ENCODE measurements around the gene PISD. TPM values are rescaled to one million over a fixed set of nuclear protein-coding genes. Genes with fewer than 3 reads are reported as not detected.

Gene PISD
- total RNA-seq, 2 donors from 2014 or later: 66.6 to 87.0 TPM

DNA sequence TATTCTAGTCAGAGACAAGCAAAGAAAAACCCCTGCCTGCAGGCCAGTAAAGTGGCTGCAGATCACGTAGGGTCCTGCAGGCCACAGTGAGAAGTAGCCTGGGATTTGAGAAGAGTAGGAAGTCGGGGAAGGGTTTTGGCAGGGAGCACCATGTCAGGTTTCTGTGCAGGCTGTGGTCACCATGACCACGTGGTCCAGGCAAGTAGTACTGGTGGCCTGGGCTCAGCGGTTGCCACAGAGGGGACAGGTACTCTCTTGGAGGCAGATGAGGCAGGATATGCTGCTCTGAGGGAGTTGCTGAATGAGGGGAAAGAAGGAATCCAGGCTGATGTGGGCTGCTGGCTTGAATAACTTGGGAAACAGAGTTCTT lies 46.5 kb downstream of the PISD start:
- ATAC-seq (peak in 1 of 2 donors; percentile 25), DNase-seq (ENCODE audit: low spot score) (peak; percentile 56)
- Mint-ChIP-seq H3K4me3 (peak overlapping the region; percentile 50), H3K4me1 (ENCODE audit: low read depth in 2 of 2) (peaks cover 13 to 29% of the 10 kb centered on the region in 2 donors), H3K36me3 (peaks cover 7% of the 10 kb centered on the region), H3K27ac (peak overlapping the region; percentile 78 to 89), H3K27me3 (no peaks in the 10 kb centered on the region), H3K9me3 (no peaks in the 10 kb centered on the region)

DNA sequence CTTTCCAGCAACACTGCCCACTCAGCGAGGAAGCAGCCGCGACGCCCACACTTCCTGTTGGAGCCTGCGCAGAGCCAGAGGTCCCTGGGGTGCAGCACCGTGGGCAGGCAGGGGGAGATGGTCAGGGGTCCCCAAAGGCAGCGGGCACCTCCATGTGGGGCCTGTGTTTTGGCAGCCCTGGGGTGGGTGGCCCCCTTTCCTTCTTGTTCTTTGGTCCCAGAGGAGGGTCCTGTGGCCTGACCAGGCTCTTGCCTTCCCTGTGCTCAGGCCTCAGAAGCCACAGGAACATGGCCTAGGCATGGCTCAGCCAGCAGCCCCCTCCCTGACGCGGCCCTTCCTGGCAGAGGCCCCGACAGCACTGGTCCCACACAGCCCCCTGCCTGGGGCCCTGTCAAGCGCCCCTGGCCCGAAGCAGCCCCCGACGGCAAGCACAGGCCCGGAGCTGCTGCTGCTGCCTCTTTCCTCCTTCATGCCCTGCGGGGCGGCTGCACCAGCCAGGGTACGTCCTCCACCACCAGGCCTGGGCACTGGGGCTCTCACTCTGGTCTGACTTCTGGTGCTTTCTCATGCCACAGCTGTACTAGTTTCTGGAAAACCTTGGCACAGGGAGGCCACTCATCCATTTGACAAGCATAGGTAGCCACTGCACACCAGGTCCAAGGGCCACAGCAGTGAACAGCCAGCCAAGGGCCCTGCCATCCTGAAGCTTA lies 47.1 kb downstream of the PISD start:
- Mint-ChIP-seq H3K9me3 (no peaks in the 10 kb centered on the region), H3K4me1 (ENCODE audit: low read depth in 2 of 2) (peaks cover 13 to 26% of the 10 kb centered on the region in 2 donors), H3K27ac (peak overlapping the region; percentile 78 to 89), H3K4me3 (peak overlapping the region; percentile 50), H3K36me3 (peaks cover 7% of the 10 kb centered on the region), H3K27me3 (no peaks in the 10 kb centered on the region)
- peak; percentile 61 for DNase-seq (ENCODE audit: low spot score)
- no peak for ATAC-seq

DNA sequence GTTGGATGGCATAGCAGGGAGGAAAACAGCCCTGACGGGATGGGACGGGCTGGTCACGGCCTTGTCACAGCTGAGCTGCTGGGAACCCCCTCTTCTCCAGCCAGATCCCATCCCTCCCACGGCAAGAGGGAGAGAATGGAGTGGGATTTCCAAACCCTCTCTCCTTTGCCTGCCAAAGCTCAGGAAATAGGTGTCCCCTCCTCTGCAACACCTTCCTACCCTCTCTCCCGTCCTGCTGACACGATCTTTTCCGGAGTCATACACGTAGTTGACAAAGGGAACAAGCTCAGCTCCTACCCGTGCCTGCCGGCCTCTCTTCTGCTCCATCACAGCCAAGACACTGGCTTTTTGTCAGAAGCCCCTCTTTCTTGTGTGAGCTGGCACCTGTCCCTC lies 48.1 kb downstream of the PISD start:
- Mint-ChIP-seq H3K9me3 (no peaks in the 10 kb centered on the region), H3K4me3 (no peak overlapping the region), H3K27ac (peak overlapping the region; percentile 78 to 89), H3K27me3 (no peaks in the 10 kb centered on the region), H3K36me3 (peaks cover under 1% of the 10 kb centered on the region), H3K4me1 (ENCODE audit: low read depth in 2 of 2) (peaks cover 13 to 26% of the 10 kb centered on the region in 2 donors)
- DNase-seq (ENCODE audit: low spot score): no peak
- no peak for ATAC-seq

GRCh38 chr22:31613286-31613903 lies 48.6 kb downstream of the PISD start:
- Mint-ChIP-seq H3K36me3 (no peaks in the 10 kb centered on the region), H3K9me3 (no peaks in the 10 kb centered on the region), H3K27ac (peak overlapping the region in 1 of 2 donors; percentile 89), H3K4me1 (ENCODE audit: low read depth in 2 of 2) (peaks cover 13 to 26% of the 10 kb centered on the region in 2 donors), H3K4me3 (no peak overlapping the region), H3K27me3 (no peaks in the 10 kb centered on the region)
- DNase-seq (ENCODE audit: low spot score) (no peak), ATAC-seq (no peak)

DNA sequence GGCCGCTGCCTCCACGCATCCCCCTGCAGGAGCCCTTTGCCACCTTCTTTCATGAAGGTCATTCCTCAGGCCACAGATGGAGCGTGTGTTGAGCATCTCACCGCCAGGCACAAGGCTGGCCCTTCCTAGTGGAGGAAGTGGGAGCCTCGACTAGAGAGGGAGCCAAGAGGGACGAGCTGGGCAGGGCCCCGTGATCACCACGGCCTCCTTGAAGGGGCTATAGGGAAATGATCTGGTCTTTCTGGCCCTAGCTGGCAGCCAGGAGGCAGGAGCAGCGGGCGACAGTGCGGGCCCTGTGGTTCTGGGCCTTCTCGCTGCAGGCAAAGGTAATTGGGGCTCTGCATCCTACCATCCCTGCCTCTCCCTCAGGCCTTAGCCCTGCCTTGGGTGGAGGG lies 49.1 kb downstream of the PISD start:
- Mint-ChIP-seq H3K9me3 (no peaks in the 10 kb centered on the region), H3K4me1 (ENCODE audit: low read depth in 2 of 2) (peaks cover 13 to 26% of the 10 kb centered on the region in 2 donors), H3K4me3 (no peak overlapping the region), H3K27ac (peak overlapping the region in 1 of 2 donors; percentile 58), H3K36me3 (no peaks in the 10 kb centered on the region), H3K27me3 (no peaks in the 10 kb centered on the region)
- DNase-seq (ENCODE audit: low spot score) (no peak), ATAC-seq (no peak)

DNA sequence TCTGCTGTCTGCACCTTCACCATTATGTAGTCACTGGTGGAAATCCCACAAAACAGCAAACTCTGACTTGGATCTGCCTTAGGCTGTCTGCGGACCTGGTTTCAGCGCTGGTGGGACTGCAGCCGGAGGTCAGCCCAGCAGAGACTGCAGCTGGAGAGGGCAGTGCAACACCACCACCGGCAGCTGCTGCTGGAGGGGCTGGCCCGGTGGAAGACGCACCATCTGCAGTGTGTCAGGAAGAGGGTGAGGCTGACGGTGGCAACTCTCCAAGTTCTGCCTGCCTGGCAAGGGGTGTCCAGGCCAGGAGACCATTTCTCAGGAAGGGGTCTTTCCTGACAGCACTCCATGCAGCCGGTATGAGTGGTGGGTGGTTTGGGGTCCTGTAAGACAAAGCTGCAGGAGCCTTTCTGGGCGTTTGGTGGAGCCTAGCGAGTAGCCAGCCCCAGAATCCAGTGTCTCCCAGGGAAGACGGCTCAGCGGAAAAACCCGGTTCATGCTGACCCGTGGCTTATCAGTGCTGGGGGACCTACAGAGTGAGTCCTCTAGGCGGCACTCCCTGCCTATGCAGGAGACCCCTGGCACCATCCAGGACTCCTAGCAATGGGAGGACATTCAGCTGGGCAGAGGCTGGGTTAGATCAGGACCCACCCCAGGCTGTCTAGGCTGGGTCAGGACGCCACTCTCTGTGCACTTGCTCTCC lies 50.8 kb downstream of the PISD start:
- H3K27me3 Mint-ChIP-seq: no peaks in the 10 kb centered on the region
- ATAC-seq: no peak
- H3K27ac Mint-ChIP-seq: peak overlapping the region in 1 of 2 donors; percentile 58
- DNase-seq (ENCODE audit: low spot score): no peak
- H3K4me1 Mint-ChIP-seq (ENCODE audit: low read depth in 2 of 2): peaks cover 12 to 21% of the 10 kb centered on the region in 2 donors
- no peaks in the 10 kb centered on the region for H3K36me3 Mint-ChIP-seq
- no peaks in the 10 kb centered on the region for H3K9me3 Mint-ChIP-seq
- no peak overlapping the region for H3K4me3 Mint-ChIP-seq

DNA sequence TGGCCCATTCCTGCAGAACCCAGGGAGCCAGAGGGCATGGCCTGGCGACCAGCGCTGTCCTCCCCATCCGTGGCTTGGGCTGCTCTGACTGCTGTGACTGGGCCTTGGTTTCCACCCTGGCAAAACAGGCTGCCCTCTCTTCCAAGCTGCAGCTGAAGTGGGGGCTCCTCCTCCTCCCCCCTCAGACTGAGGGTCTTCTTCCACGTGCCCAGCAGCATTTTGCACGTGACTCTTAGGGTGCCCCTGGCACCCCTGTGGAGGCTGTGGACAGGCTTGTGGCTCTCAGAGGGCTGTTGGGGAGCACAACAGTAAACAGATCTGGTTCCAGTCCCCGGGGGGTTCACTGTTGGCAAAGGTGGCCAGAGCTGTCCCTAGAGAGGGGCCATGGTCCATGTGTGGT lies 51.4 kb downstream of the PISD start:
- H3K36me3 Mint-ChIP-seq: no peaks in the 10 kb centered on the region

DNA sequence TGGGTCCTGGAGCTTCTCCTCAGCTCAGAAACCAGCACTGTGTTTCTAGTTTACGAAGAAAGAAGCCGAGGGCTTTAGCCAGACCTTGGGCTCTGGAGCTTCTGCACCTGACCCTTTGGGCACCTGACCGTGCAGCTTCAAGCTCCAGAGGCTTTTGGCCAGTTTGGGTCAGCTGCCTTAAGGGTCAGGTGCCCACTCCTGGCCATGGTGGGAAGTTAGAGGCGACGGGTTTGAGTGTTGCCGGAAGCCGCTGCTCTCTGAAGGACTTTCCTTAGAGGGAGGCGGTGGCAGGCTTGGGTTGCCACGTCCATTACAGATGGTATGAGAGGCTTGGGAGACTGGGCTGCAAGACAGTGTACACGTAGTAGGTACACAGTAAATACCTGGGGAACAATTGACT lies 52.3 kb downstream of the PISD start:
- Mint-ChIP-seq H3K4me1 (ENCODE audit: low read depth in 2 of 2) (peaks cover 4 to 8% of the 10 kb centered on the region in 2 donors), H3K9me3 (no peaks in the 10 kb centered on the region), H3K27me3 (no peaks in the 10 kb centered on the region), H3K4me3 (no peak overlapping the region), H3K27ac (no peak overlapping the region), H3K36me3 (no peaks in the 10 kb centered on the region)
- ATAC-seq: no peak
- no peak for DNase-seq (ENCODE audit: low spot score)

More for the DNA sequence above, 51.4 kb downstream of the PISD start:
- H3K27me3 Mint-ChIP-seq: no peaks in the 10 kb centered on the region
- H3K9me3 Mint-ChIP-seq: no peaks in the 10 kb centered on the region
- no peak for DNase-seq (ENCODE audit: low spot score)
- H3K4me3 Mint-ChIP-seq: no peak overlapping the region
- H3K4me1 Mint-ChIP-seq (ENCODE audit: low read depth in 2 of 2): peaks cover 6 to 15% of the 10 kb centered on the region in 2 donors
- no peak for ATAC-seq
- no peak overlapping the region for H3K27ac Mint-ChIP-seq

- Mint-ChIP-seq H3K27me3 (no peaks in the 10 kb centered on the region), H3K36me3 (no peaks in the 10 kb centered on the region), H3K4me1 (ENCODE audit: low read depth in 2 of 2) (peaks cover 0 to 4% of the 10 kb centered on the region in 2 donors), H3K27ac (peak overlapping the region in 1 of 2 donors; percentile 21), H3K4me3 (no peak overlapping the region), H3K9me3 (no peaks in the 10 kb centered on the region)
- DNase-seq (ENCODE audit: low spot score) (no peak), ATAC-seq (no peak)
These were observed 54.3 kb downstream of the PISD start for GRCh38 chr22:31607696-31608095.

GRCh38 chr22:31605851-31606585 lies 56.0 kb downstream of the PISD start:
- no peaks in the 10 kb centered on the region for H3K27me3 Mint-ChIP-seq
- peaks cover 0 to 4% of the 10 kb centered on the region in 2 donors for H3K4me1 Mint-ChIP-seq (ENCODE audit: low read depth in 2 of 2)
- ATAC-seq (no peak), DNase-seq (ENCODE audit: low spot score) (no peak)
- no peaks in the 10 kb centered on the region for H3K36me3 Mint-ChIP-seq
- no peaks in the 10 kb centered on the region for H3K9me3 Mint-ChIP-seq
- H3K27ac Mint-ChIP-seq: peak overlapping the region in 1 of 2 donors; percentile 1
- H3K4me3 Mint-ChIP-seq: no peak overlapping the region

DNA sequence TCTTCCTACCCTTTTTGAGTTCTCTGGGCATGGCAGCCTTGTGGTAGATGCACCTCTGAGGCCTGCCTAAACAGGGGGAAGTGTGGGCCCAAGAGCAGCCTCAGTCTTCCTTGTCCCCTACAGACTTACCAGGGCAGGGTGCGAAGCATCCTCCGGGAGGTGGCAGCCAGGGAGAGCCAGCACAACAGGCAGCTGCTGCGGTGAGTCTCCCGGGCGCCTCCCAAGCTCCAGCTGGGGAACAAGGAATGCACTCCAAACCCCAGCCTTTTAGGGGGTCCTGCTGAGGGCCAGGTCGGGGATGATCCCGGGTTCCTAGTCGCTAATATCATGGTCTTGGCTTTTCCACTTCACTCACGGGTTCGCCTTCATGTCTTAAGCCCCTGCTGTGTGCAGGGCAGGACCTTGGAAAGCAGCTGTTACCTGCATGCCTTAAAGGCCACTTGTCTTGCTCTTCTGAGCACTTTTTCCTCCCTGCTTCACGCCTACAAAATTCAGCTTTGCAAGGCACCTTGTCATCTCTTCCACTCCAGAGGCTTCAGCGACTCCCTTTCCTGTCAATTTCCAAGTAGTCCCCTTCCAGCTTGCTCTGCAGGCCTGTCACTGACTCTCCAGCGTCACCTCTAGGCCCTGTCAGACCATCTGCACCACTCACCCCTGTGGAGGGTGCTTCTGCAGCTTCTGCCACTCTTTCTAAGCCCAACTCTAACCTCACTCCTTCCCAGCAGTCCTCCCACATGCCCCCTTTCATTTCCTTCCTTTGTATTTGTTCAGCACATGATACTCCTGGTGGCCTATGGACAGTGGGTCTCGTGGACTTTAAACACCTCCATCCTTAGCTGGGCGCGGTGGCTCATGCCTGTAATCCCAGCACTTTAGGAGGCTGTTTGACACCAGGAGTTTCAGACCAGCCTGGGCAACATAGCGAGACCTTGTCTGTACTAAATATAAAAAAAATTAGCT lies 57.0 kb downstream of the PISD start:
- H3K27me3 Mint-ChIP-seq: no peaks in the 10 kb centered on the region
- no peak for ATAC-seq
- H3K36me3 Mint-ChIP-seq: peaks cover 4% of the 10 kb centered on the region

DNA sequence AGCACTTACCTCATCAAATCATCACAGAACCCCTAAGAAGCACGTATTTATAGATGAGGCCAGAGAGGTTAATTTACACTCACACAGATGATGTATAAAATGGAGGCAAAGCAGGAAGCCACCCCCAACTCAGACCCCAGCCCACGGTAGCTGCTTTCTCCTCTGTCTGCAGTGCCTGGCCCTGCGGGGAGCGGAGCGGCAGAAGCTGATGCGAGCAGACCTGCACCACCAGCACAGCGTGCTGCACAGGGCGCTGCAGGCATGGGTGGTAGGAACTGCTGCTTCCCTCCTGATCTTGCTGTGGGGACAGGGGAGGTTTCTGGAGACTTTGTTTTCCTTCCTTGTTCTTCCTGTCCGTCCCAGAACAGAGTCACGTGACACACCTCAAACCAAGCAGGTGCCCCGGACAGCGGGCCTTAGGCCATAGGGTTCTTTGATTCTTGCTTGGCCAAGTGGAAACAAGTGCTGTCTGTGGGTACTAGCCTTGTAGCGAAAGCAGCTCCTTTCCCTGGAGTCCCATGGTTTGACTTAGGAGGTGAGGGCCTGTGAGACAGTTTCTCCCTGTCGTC lies 57.8 kb downstream of the PISD start:
- ATAC-seq: no peak
- Mint-ChIP-seq H3K36me3 (peaks cover 4% of the 10 kb centered on the region), H3K4me1 (ENCODE audit: low read depth in 2 of 2) (peaks cover 4 to 6% of the 10 kb centered on the region in 2 donors), H3K4me3 (no peak overlapping the region), H3K27ac (no peak overlapping the region), H3K9me3 (no peaks in the 10 kb centered on the region), H3K27me3 (no peaks in the 10 kb centered on the region)
- DNase-seq (ENCODE audit: low spot score): no peak

More for the DNA sequence above, 57.0 kb downstream of the PISD start:
- no peak overlapping the region for H3K4me3 Mint-ChIP-seq
- no peaks in the 10 kb centered on the region for H3K9me3 Mint-ChIP-seq
- DNase-seq (ENCODE audit: low spot score): no peak
- H3K27ac Mint-ChIP-seq: peak overlapping the region in 1 of 2 donors; percentile 1
- peaks cover 4 to 6% of the 10 kb centered on the region in 2 donors for H3K4me1 Mint-ChIP-seq (ENCODE audit: low read depth in 2 of 2)
